SK-N-SH treated with all-trans-retinoic acid at 6 μM for 48 hours (cell line): ENCODE measurements around the gene SLC38A10.

Experiments
- ATAC-seq: fragments of 200-7000 bp; cut with Tn5 transposase; 3 replicates; pipeline ENCODE4 v1.9.1; 2020; ENCODE audit warnings: mild to moderate bottlenecking, moderate library complexity
- ARNTL ChIP-seq: fragments of 450-650 bp; formaldehyde crosslinking; IDR thresholded peaks from 2 replicates; pipeline ENCODE4 v1.5.0; 2020; ENCODE audit warnings: low read depth, mild to moderate bottlenecking, moderate library complexity, borderline replicate concordance
- BACH2 ChIP-seq: fragments of 250-450 bp; sonication (Bioruptor Pico); IDR thresholded peaks from 2 replicates; pipeline ENCODE4 v1.9.0; 2021; ENCODE audit warnings: mild to moderate bottlenecking, borderline replicate concordance
- CREB5 ChIP-seq: fragments of 250-450 bp; sonication (Bioruptor Pico); IDR thresholded peaks from 2 replicates; pipeline ENCODE4 v1.5.1; 2020; ENCODE audit warnings: low read depth, mild to moderate bottlenecking, moderate library complexity
- CSDC2 ChIP-seq: fragments of 250-450 bp; sonication (Bioruptor Pico); IDR thresholded peaks from 2 replicates; pipeline ENCODE4 v1.5.0; 2020; ENCODE audit warnings: mild to moderate bottlenecking, moderate library complexity
- ESRRG ChIP-seq: fragments of 250-450 bp; sonication (Bioruptor Pico); IDR thresholded peaks from 2 replicates; pipeline ENCODE4 v1.6.1; 2021; ENCODE audit warnings: mild to moderate bottlenecking
- GLIS3 ChIP-seq: fragments of 250-450 bp; sonication (Bioruptor Pico); IDR thresholded peaks from 2 replicates; pipeline ENCODE4 v1.5.0; 2020; ENCODE audit warnings: mild to moderate bottlenecking, moderate library complexity
- ISL1 ChIP-seq: fragments of 250-450 bp; sonication (Bioruptor Pico); IDR thresholded peaks from 2 replicates; pipeline ENCODE4 v2.1.2; 2022; ENCODE audit warnings: mild to moderate bottlenecking, moderate library complexity
- PATZ1 ChIP-seq: fragments of 250-450 bp; sonication (Bioruptor Pico); IDR thresholded peaks from 2 replicates; pipeline ENCODE4 v1.8.0; 2020; ENCODE audit warnings: mild to moderate bottlenecking, moderate library complexity, borderline replicate concordance
- POU6F1 ChIP-seq: fragments of 250-450 bp; sonication (Bioruptor Pico); IDR thresholded peaks from 2 replicates; pipeline ENCODE4 v1.8.0; 2021; ENCODE audit warnings: low read depth, mild to moderate bottlenecking, moderate library complexity, borderline replicate concordance
- PPARA ChIP-seq: fragments of 250-450 bp; sonication (Bioruptor Pico); IDR thresholded peaks from 2 replicates; pipeline ENCODE4 v1.5.0; 2020; ENCODE audit warnings: mild to moderate bottlenecking, borderline replicate concordance
- RARB ChIP-seq: fragments of 250-450 bp; sonication (Bioruptor Pico); IDR thresholded peaks from 2 replicates; pipeline ENCODE4 v1.8.0; 2021; ENCODE audit warnings: mild to moderate bottlenecking, moderate library complexity
- SNAI2 ChIP-seq: fragments of 250-450 bp; sonication (Bioruptor Pico); IDR thresholded peaks from 2 replicates; pipeline ENCODE4 v1.5.0; 2020; ENCODE audit warnings: mild to moderate bottlenecking, moderate library complexity
- TCF4 ChIP-seq: fragments of 250-450 bp; sonication (Bioruptor Pico); IDR thresholded peaks from 2 replicates; pipeline ENCODE4 v1.8.0; 2021; ENCODE audit warnings: mild to moderate bottlenecking, moderate library complexity, borderline replicate concordance
- TOX ChIP-seq: fragments of 250-450 bp; sonication (Bioruptor Pico); IDR thresholded peaks from 2 replicates; pipeline ENCODE4 v1.8.0; 2021; ENCODE audit warnings: mild to moderate bottlenecking, moderate library complexity, borderline replicate concordance
- ZC3H10 ChIP-seq: fragments of 250-450 bp; sonication (Bioruptor Pico); IDR thresholded peaks from 2 replicates; pipeline ENCODE4 v1.5.1; 2021; ENCODE audit warnings: mild to moderate bottlenecking, moderate library complexity
- ZFP3 ChIP-seq: fragments of 250-450 bp; sonication (Bioruptor Pico); IDR thresholded peaks from 2 replicates; pipeline ENCODE4 v1.5.0; 2020; ENCODE audit warnings: mild to moderate bottlenecking, moderate library complexity
- ZFP30 ChIP-seq: fragments of 450-650 bp; formaldehyde crosslinking; IDR thresholded peaks from 2 replicates; pipeline ENCODE4 v1.5.0; 2022; ENCODE audit warnings: mild to moderate bottlenecking, moderate library complexity
- ZNF565 ChIP-seq: fragments of 450-650 bp; formaldehyde crosslinking; conservative IDR thresholded peaks from 2 replicates; pipeline ENCODE4 v1.5.0; 2020; ENCODE audit warnings: low read depth, mild to moderate bottlenecking, moderate library complexity
- ZNF70 ChIP-seq: fragments of 450-650 bp; formaldehyde crosslinking; IDR thresholded peaks from 2 replicates; pipeline ENCODE4 v1.5.0; 2020; ENCODE audit warnings: mild to moderate bottlenecking, moderate library complexity
- ZNF8 ChIP-seq: fragments of 450-650 bp; formaldehyde crosslinking; IDR thresholded peaks from 2 replicates; pipeline ENCODE4 v1.5.0; 2020; ENCODE audit warnings: mild to moderate bottlenecking, moderate library complexity
- TF ChIP-seq, protein P1 (sequence below): fragments of 250-450 bp; sonication (Bioruptor Pico); IDR thresholded peaks from 2 replicates; pipeline ENCODE4 v1.5.0; 2020; ENCODE audit warnings: mild to moderate bottlenecking, moderate library complexity

The SLC38A10 gene

GRCh38 chr17:81252326-81252986 lies 42.7 kb downstream of the SLC38A10 start:
- TF ChIP-seq ZFP30 (CRISPR knock-in tag) (no peak), SNAI2 (no peak), RARB (CRISPR knock-in tag) (no peak), ARNTL (CRISPR knock-in tag) (no peak), CSDC2 (no peak), ESRRG (CRISPR knock-in tag) (no peak), TCF4 (CRISPR knock-in tag) (no peak), CREB5 (CRISPR knock-in tag) (no peak)
- no peak for ATAC-seq

DNA sequence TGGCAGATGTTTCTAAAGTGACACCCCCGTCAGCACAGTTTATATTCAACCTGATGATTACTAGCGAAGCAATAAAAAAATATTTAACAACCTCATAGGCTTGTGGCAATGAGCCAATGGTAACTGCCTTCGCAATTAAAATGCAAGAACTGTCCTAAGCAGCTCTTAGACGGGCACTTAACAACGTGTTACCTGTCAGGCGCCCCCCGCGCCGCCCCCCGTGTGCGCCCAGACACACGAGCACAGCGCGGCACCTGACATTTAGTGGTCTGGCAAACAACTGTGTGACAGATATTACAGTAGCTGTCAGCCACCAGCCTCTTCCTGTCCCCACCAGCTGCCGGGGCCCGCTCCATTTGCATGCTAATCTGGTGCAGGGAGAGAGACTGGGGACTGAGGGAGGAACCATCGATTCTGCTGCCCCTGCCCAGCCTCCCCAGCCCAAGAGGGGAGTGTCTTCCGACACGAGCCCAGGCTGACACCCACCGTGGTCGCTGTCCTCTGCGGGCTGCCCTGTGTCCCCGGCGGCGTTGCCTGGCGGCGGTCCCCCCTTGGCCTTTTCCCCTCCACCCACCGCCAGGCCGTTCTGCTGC lies 43.3 kb downstream of the SLC38A10 start:
- TF ChIP-seq CSDC2 = no peak
- TF ChIP-seq RARB (CRISPR knock-in tag) = no peak
- no peak for TF ChIP-seq ZNF8 (CRISPR knock-in tag)
- TF ChIP-seq PPARA (CRISPR knock-in tag) = no peak
- TF ChIP-seq ZC3H10 = no peak
- no peak for TF ChIP-seq ZNF70 (CRISPR knock-in tag)
- TF ChIP-seq PATZ1 (CRISPR knock-in tag) = no peak
- TF ChIP-seq BACH2 (CRISPR knock-in tag) = no peak
- TF ChIP-seq, all 23 proteins: peak for 0
- ATAC-seq = no peak

GRCh38 chr17:81251094-81251708 lies 43.9 kb downstream of the SLC38A10 start:
- no peak for ATAC-seq
- TF ChIP-seq ZC3H10 = no peak
- TF ChIP-seq GLIS3 (CRISPR knock-in tag) = no peak

DNA sequence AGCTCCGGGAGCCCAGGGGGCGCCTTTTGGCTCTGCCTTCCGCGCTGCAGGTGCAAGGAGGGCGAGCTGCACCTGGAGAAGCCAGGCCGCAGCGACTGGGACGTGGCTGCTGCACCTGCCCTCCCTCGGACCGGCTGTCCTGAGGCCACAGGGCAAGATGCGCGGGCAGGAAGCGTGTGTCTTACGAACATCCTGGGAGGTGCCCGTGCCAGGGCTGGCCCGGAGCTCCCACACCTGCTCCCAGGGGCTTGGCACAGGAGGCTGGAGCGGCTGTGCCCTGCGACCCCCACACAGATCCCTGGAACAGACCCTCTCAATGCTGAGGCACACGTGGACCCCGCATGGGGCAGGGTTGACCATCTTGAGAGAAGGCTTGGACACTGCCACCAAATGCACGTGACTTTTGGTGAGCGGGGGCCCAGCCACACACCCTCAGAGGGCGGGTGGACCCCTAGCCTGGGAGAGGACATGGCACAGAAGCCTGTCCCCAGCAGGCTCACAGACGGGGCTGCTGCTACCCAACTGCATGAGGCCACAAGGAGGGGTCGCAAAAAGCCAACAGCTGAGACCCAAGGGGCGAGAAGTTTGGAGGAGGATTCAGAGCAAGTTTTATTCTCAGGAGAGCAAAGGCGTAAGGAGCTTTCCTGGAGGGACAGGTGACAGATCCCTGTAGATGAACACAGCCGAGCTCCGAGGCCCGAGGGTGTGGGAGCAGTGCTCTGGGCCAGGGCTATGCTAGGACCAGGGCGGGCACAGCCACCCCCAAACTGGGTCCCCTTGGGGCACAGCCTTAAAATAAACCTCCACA lies 44.6 kb downstream of the SLC38A10 start:
- ATAC-seq = no peak
- TF ChIP-seq SNAI2 = no peak
- no peak for TF ChIP-seq TCF4 (CRISPR knock-in tag)
- TF ChIP-seq, protein P1, sequence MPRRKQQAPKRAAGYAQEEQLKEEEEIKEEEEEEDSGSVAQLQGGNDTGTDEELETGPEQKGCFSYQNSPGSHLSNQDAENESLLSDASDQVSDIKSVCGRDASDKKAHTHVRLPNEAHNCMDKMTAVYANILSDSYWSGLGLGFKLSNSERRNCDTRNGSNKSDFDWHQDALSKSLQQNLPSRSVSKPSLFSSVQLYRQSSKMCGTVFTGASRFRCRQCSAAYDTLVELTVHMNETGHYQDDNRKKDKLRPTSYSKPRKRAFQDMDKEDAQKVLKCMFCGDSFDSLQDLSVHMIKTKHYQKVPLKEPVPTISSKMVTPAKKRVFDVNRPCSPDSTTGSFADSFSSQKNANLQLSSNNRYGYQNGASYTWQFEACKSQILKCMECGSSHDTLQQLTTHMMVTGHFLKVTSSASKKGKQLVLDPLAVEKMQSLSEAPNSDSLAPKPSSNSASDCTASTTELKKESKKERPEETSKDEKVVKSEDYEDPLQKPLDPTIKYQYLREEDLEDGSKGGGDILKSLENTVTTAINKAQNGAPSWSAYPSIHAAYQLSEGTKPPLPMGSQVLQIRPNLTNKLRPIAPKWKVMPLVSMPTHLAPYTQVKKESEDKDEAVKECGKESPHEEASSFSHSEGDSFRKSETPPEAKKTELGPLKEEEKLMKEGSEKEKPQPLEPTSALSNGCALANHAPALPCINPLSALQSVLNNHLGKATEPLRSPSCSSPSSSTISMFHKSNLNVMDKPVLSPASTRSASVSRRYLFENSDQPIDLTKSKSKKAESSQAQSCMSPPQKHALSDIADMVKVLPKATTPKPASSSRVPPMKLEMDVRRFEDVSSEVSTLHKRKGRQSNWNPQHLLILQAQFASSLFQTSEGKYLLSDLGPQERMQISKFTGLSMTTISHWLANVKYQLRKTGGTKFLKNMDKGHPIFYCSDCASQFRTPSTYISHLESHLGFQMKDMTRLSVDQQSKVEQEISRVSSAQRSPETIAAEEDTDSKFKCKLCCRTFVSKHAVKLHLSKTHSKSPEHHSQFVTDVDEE (CRISPR knock-in tag) = no peak
- TF ChIP-seq BACH2 (CRISPR knock-in tag) = no peak
- no peak for TF ChIP-seq ZNF565
- no peak for TF ChIP-seq RARB (CRISPR knock-in tag)

GRCh38 chr17:81249223-81250040 lies 45.7 kb downstream of the SLC38A10 start:
- no peak for ATAC-seq
- TF ChIP-seq POU6F1 (CRISPR knock-in tag) = no peak
- TF ChIP-seq ZC3H10 = no peak
- TF ChIP-seq TCF4 (CRISPR knock-in tag) = no peak
- TF ChIP-seq ZNF8 (CRISPR knock-in tag) = no peak
- TF ChIP-seq TOX (CRISPR knock-in tag) = no peak
- TF ChIP-seq ISL1 = no peak
- no peak for TF ChIP-seq ZNF70 (CRISPR knock-in tag)
- TF ChIP-seq PPARA (CRISPR knock-in tag) = no peak
- no peak for TF ChIP-seq BACH2 (CRISPR knock-in tag)
- no peak for TF ChIP-seq CSDC2
- TF ChIP-seq GLIS3 (CRISPR knock-in tag) = no peak
- TF ChIP-seq CREB5 (CRISPR knock-in tag) = no peak
- no peak for TF ChIP-seq ZFP3 (CRISPR knock-in tag)
- TF ChIP-seq RARB (CRISPR knock-in tag) = no peak
